Activated T-cell treated with anti-CD3 and anti-CD28 coated beads, Interleukin-2, amount 50 U/mL, for 24 hours (primary cell): ENCODE data around the gene AK1.

Experiments
- DNase-seq: peaks from one replicate; pipeline ENCODE4 v3.0.0-alpha.2; 2020
- H3K27ac Mint-ChIP-seq: 2 replicates; pipeline ENCODE4 v1.8.0; 2020; ENCODE audit warnings: mild to moderate bottlenecking, mixed read lengths
- H3K27me3 Mint-ChIP-seq: 2 replicates; pipeline ENCODE4 v1.8.0; 2020; ENCODE audit warnings: mixed read lengths
- H3K36me3 Mint-ChIP-seq: 2 replicates; pipeline ENCODE4 v1.8.0; 2020; ENCODE audit warnings: low read depth, mixed read lengths
- H3K4me1 Mint-ChIP-seq: 2 replicates; pipeline ENCODE4 v1.8.0; 2020; ENCODE audit warnings: low read depth, mixed read lengths
- H3K4me3 Mint-ChIP-seq: 2 replicates; pipeline ENCODE4 v1.8.0; 2020; ENCODE audit warnings: mild to moderate bottlenecking, moderate library complexity, mixed read lengths
- H3K9me3 Mint-ChIP-seq: 2 replicates; pipeline ENCODE4 v1.8.0; 2020; ENCODE audit warnings: mixed read lengths

The AK1 gene

GRCh38 chr9:127899128-127899943 lies 21.9 kb upstream of the AK1 start, which contains the start of gene ST6GALNAC6:
TSS of gene ST6GALNAC6 (minus strand) at chr9:127899603. CDS start at chr9:127897981, 1,622 bp downstream.
- H3K36me3 Mint-ChIP-seq = peaks cover 44% of the 10 kb centered on the region
- peak within 1 kb of the TSS; percentile 84 for H3K4me3 Mint-ChIP-seq
- DNase-seq = peak; percentile 87
- H3K4me1 Mint-ChIP-seq = peaks cover 41% of the 10 kb centered on the region
- H3K9me3 Mint-ChIP-seq = no peaks in the 10 kb centered on the region
- H3K27me3 Mint-ChIP-seq = no peaks in the 10 kb centered on the region
- H3K27ac Mint-ChIP-seq = peak within 1 kb of the TSS; percentile 88

- peak overlapping the region; percentile 84 for H3K4me3 Mint-ChIP-seq
- no peaks in the 10 kb centered on the region for H3K27me3 Mint-ChIP-seq
- peaks cover 47% of the 10 kb centered on the region for H3K36me3 Mint-ChIP-seq
- peak overlapping the region; percentile 87 for H3K27ac Mint-ChIP-seq
- DNase-seq = peak; percentile 60
- H3K4me1 Mint-ChIP-seq = peaks cover 35% of the 10 kb centered on the region
- no peaks in the 10 kb centered on the region for H3K9me3 Mint-ChIP-seq
Measured at GRCh38 chr9:127898433-127899127, 21.1 kb upstream of the AK1 start.

GRCh38 chr9:127897193-127897692 lies 19.8 kb upstream of the AK1 start:
- Mint-ChIP-seq H3K36me3 (peaks cover 59% of the 10 kb centered on the region), H3K4me1 (peaks cover 32% of the 10 kb centered on the region), H3K4me3 (peak overlapping the region; percentile 54), H3K27me3 (no peaks in the 10 kb centered on the region), H3K27ac (peak overlapping the region; percentile 33), H3K9me3 (no peaks in the 10 kb centered on the region)
- peak; percentile 59 for DNase-seq

- DNase-seq = no peak
- no peak overlapping the region for H3K4me3 Mint-ChIP-seq
- no peaks in the 10 kb centered on the region for H3K9me3 Mint-ChIP-seq
- H3K4me1 Mint-ChIP-seq = peaks cover 29% of the 10 kb centered on the region
- H3K36me3 Mint-ChIP-seq = peaks cover 62% of the 10 kb centered on the region
- peak overlapping the region; percentile 63 for H3K27ac Mint-ChIP-seq
- no peaks in the 10 kb centered on the region for H3K27me3 Mint-ChIP-seq
Measured at GRCh38 chr9:127896395-127897192, 19.1 kb upstream of the AK1 start.

GRCh38 chr9:127895811-127896210 lies 18.3 kb upstream of the AK1 start:
- H3K4me3 Mint-ChIP-seq = no peak overlapping the region
- no peaks in the 10 kb centered on the region for H3K27me3 Mint-ChIP-seq
- no peak overlapping the region for H3K27ac Mint-ChIP-seq
- H3K9me3 Mint-ChIP-seq = no peaks in the 10 kb centered on the region
- no peak for DNase-seq
- peaks cover 69% of the 10 kb centered on the region for H3K36me3 Mint-ChIP-seq
- H3K4me1 Mint-ChIP-seq = peaks cover 27% of the 10 kb centered on the region

GRCh38 chr9:127893392-127893791 lies 15.9 kb upstream of the AK1 start:
- H3K36me3 Mint-ChIP-seq = peaks cover 86% of the 10 kb centered on the region
- H3K9me3 Mint-ChIP-seq = no peaks in the 10 kb centered on the region
- H3K27me3 Mint-ChIP-seq = no peaks in the 10 kb centered on the region
- H3K4me1 Mint-ChIP-seq = peaks cover 21% of the 10 kb centered on the region
- no peak for DNase-seq
- H3K27ac Mint-ChIP-seq = peak overlapping the region; percentile 76
- H3K4me3 Mint-ChIP-seq = no peak overlapping the region

- peaks cover 18% of the 10 kb centered on the region for H3K4me1 Mint-ChIP-seq
- H3K36me3 Mint-ChIP-seq = peaks cover 91% of the 10 kb centered on the region
Measured at GRCh38 chr9:127892831-127893230, 15.4 kb upstream of the AK1 start.

GRCh38 chr9:127890053-127890452 lies 12.6 kb upstream of the AK1 start:
- Mint-ChIP-seq H3K27ac (no peak overlapping the region), H3K36me3 (peaks cover 94% of the 10 kb centered on the region), H3K27me3 (no peaks in the 10 kb centered on the region), H3K4me1 (peaks cover 12% of the 10 kb centered on the region), H3K4me3 (no peak overlapping the region), H3K9me3 (no peaks in the 10 kb centered on the region)
- no peak for DNase-seq

More at GRCh38 chr9:127892831-127893230, 15.4 kb upstream of the AK1 start:
- no peaks in the 10 kb centered on the region for H3K27me3 Mint-ChIP-seq
- peak overlapping the region; percentile 38 for H3K27ac Mint-ChIP-seq
- H3K9me3 Mint-ChIP-seq = no peaks in the 10 kb centered on the region
- H3K4me3 Mint-ChIP-seq = no peak overlapping the region
- DNase-seq = no peak

GRCh38 chr9:127887792-127888191 lies 10.3 kb upstream of the AK1 start:
- Mint-ChIP-seq H3K4me1 (peaks cover 10% of the 10 kb centered on the region), H3K9me3 (no peaks in the 10 kb centered on the region), H3K4me3 (no peak overlapping the region), H3K27ac (peak overlapping the region; percentile 38), H3K27me3 (no peaks in the 10 kb centered on the region), H3K36me3 (peaks cover 86% of the 10 kb centered on the region)
- no peak for DNase-seq

GRCh38 chr9:127886401-127886972 lies 9.0 kb upstream of the AK1 start:
- peaks cover 8% of the 10 kb centered on the region for H3K4me1 Mint-ChIP-seq
- H3K27ac Mint-ChIP-seq = no peak overlapping the region
- H3K9me3 Mint-ChIP-seq = no peaks in the 10 kb centered on the region
- DNase-seq = no peak
- H3K4me3 Mint-ChIP-seq = no peak overlapping the region
- no peaks in the 10 kb centered on the region for H3K27me3 Mint-ChIP-seq
- H3K36me3 Mint-ChIP-seq = peaks cover 80% of the 10 kb centered on the region

GRCh38 chr9:127885508-127886281 lies 8.2 kb upstream of the AK1 start:
- no peak for DNase-seq
- Mint-ChIP-seq H3K4me3 (no peak overlapping the region), H3K4me1 (peaks cover 8% of the 10 kb centered on the region), H3K9me3 (no peaks in the 10 kb centered on the region), H3K27me3 (no peaks in the 10 kb centered on the region), H3K36me3 (peaks cover 72% of the 10 kb centered on the region), H3K27ac (peak overlapping the region; percentile 40)

GRCh38 chr9:127884976-127885490 lies 7.6 kb upstream of the AK1 start:
- no peak overlapping the region for H3K4me3 Mint-ChIP-seq
- no peak for DNase-seq
- H3K27ac Mint-ChIP-seq = peak overlapping the region; percentile 57
- H3K9me3 Mint-ChIP-seq = no peaks in the 10 kb centered on the region
- peaks cover 6% of the 10 kb centered on the region for H3K4me1 Mint-ChIP-seq
- peaks cover 65% of the 10 kb centered on the region for H3K36me3 Mint-ChIP-seq
- H3K27me3 Mint-ChIP-seq = no peaks in the 10 kb centered on the region

- Mint-ChIP-seq H3K36me3 (peaks cover 61% of the 10 kb centered on the region), H3K4me1 (peaks cover 6% of the 10 kb centered on the region), H3K27ac (peak overlapping the region; percentile 57), H3K9me3 (no peaks in the 10 kb centered on the region), H3K27me3 (no peaks in the 10 kb centered on the region), H3K4me3 (no peak overlapping the region)
- no peak for DNase-seq
Measured at GRCh38 chr9:127884427-127884911, 7.0 kb upstream of the AK1 start.
